Measurements from ENCODE around the gene PACSIN1.

PACSIN1 gene

DNA sequence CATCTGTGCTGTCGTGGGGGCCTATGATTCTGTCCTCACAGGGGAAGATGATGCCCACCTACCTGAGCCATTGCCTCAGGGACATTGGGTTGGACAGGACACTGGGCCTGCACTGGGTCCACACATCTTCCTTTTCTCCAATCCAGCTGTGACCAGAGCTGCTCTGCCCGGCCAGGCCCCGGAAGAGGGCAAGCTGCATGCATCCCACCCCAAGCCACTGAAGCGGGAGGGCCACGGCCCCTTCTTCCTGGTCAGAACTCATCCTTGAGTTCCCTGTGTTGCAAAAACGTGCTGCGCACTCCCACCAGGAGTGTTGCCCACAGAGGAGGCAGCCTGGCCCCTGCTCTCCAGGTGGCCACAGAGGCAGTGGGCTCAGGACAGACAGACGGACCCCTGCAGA lies 52.1 kb downstream of the PACSIN1 start:
- H2BK120ac ChIP-seq (ENCODE audit: low read depth, low read length), result no peak overlapping the region
- no CpG with 5 or more reads among the region's 8 CpGs for WGBS, 2 donors (ENCODE audit: extremely low coverage in 2 of 2, insufficient read length in 2 of 2, insufficient replicate concordance in 1 of 2)
- peaks cover 0 to 51% (median 14%) of the 10 kb centered on the region in 3 experiments for H3K27me3 ChIP-seq (ENCODE audit: control insufficient read depth in 3 of 3, insufficient read depth in 3 of 3, low read depth in 1 of 3, low read length in 3 of 3)
- peaks cover 8 to 22% of the 10 kb centered on the region in 2 donors for H3K4me1 ChIP-seq (ENCODE audit: control insufficient read depth in 2 of 2, insufficient read depth in 1 of 2, low read depth in 1 of 2, low read length in 2 of 2)
- H2AK5ac ChIP-seq (ENCODE audit: low read depth, low read length), result peak overlapping the region; percentile 73
- no peak for DNase-seq (ENCODE audit: low spot score)
- no peak overlapping the region for H3K9ac ChIP-seq (ENCODE audit: low read depth, low read length, poor library complexity)
- peak overlapping the region; percentile 46 for H3K18ac ChIP-seq (ENCODE audit: low read length)
- H3K36me3 ChIP-seq (replicated peaks in 1 of 2; ENCODE audit: control insufficient read depth in 2 of 2, insufficient read depth in 2 of 2, low read length in 2 of 2), result no peaks in the 10 kb centered on the region
- no peaks in the 10 kb centered on the region for H3K79me1 ChIP-seq (ENCODE audit: low read depth, low read length)
- H3K4me2 ChIP-seq (ENCODE audit: insufficient read depth, low read length, poor library complexity, severe bottlenecking), result no peak overlapping the region
- peak overlapping the region; percentile 18 for H2BK12ac ChIP-seq (ENCODE audit: low read length)
- H3K4me3 ChIP-seq (ENCODE audit: low read length in 2 of 2), result no peak overlapping the region
- peak overlapping the region; percentile 8 for H3K4ac ChIP-seq (ENCODE audit: low read length)
- H3K27ac ChIP-seq (replicated peaks; ENCODE audit: low read length), result no peak overlapping the region
- peak overlapping the region; percentile 17 for H2BK5ac ChIP-seq (ENCODE audit: low read length)
- no peak overlapping the region for H4K91ac ChIP-seq (ENCODE audit: low read depth, low read length, poor library complexity)
- H4K8ac ChIP-seq (ENCODE audit: low read depth, low read length), result no peak overlapping the region
- no peak overlapping the region for H3K14ac ChIP-seq (ENCODE audit: low read length)
- no peak overlapping the region for H3K23ac ChIP-seq (ENCODE audit: low read depth, low read length, poor library complexity)
- peak overlapping the region; percentile 52 for H2BK15ac ChIP-seq (ENCODE audit: low read length)
- no peak overlapping the region for H2AFZ ChIP-seq (ENCODE audit: low read length)
- no peaks in the 10 kb centered on the region for H3K9me3 ChIP-seq (replicated peaks in 1 of 2; ENCODE audit: control insufficient read depth in 2 of 2, insufficient read depth in 1 of 2, low read depth in 1 of 2, low read length in 2 of 2)

DNA sequence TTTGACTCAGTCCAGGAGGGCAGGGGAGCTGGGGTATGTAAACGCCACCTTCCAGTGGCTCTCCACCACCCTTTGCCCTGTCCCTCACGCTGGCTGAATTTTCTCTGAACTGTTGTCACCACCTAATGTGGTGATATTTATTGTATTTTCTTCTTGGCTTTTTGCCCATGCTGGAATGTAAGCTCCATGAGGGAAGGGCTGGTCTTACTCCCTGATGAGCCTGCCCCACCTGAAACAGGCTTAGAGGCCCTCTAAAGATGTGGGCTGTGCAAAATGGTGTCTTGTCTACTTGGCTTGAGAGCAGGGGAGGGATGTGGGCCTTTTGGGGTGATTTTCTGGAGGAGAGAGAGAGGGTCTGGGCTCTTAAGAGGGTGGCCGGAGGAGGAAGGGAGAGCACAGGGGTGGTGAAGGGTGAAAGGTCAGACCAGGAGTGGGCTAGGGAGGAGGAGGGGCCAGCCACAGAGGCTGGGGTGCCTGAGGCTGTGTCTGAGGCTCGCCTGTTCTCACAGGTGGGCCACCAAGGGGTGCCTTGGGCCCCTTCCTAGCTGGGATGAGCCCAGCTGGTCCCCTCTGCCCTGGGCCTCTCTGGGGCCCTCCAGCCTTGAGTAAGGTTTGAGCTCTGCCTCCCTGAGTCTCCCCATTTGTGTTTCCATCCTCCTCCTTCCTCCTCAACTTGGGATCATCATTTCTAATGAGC lies 52.9 kb downstream of the PACSIN1 start:
- Histone ChIP-seq H3K4me1 (ENCODE audit: control insufficient read depth in 2 of 2, insufficient read depth in 1 of 2, low read depth in 1 of 2, low read length in 2 of 2) (peaks cover 8 to 16% of the 10 kb centered on the region in 2 donors), H2BK120ac (ENCODE audit: low read depth, low read length) (no peak overlapping the region), H3K9me3 (replicated peaks in 1 of 2; ENCODE audit: control insufficient read depth in 2 of 2, insufficient read depth in 1 of 2, low read depth in 1 of 2, low read length in 2 of 2) (no peaks in the 10 kb centered on the region), H2BK15ac (ENCODE audit: low read length) (no peak overlapping the region), H2BK5ac (ENCODE audit: low read length) (no peak overlapping the region), H3K4ac (ENCODE audit: low read length) (no peak overlapping the region), H3K23ac (ENCODE audit: low read depth, low read length, poor library complexity) (peak overlapping the region; percentile 35), H2AFZ (ENCODE audit: low read length) (no peak overlapping the region), H3K14ac (ENCODE audit: low read length) (no peak overlapping the region), H3K27me3 (ENCODE audit: control insufficient read depth in 3 of 3, insufficient read depth in 3 of 3, low read depth in 1 of 3, low read length in 3 of 3) (peaks cover 0 to 51% (median 14%) of the 10 kb centered on the region in 3 experiments), H3K4me3 (ENCODE audit: low read length in 2 of 2) (no peak overlapping the region), H4K8ac (ENCODE audit: low read depth, low read length) (no peak overlapping the region), H3K79me1 (ENCODE audit: low read depth, low read length) (no peaks in the 10 kb centered on the region), H3K27ac (replicated peaks; ENCODE audit: low read length) (no peak overlapping the region), H2AK5ac (ENCODE audit: low read depth, low read length) (no peak overlapping the region), H3K4me2 (ENCODE audit: insufficient read depth, low read length, poor library complexity, severe bottlenecking) (no peak overlapping the region), H3K9ac (ENCODE audit: low read depth, low read length, poor library complexity) (no peak overlapping the region), H2BK12ac (ENCODE audit: low read length) (no peak overlapping the region), H3K36me3 (replicated peaks in 1 of 2; ENCODE audit: control insufficient read depth in 2 of 2, insufficient read depth in 2 of 2, low read length in 2 of 2) (no peaks in the 10 kb centered on the region), H3K18ac (ENCODE audit: low read length) (peak overlapping the region; percentile 16), H4K91ac (ENCODE audit: low read depth, low read length, poor library complexity) (no peak overlapping the region)
- DNase-seq (ENCODE audit: low spot score), result no peak
- WGBS, 2 donors (ENCODE audit: extremely low coverage in 2 of 2, insufficient read length in 2 of 2, insufficient replicate concordance in 1 of 2), result no CpG with 5 or more reads among the region's 4 CpGs

DNA sequence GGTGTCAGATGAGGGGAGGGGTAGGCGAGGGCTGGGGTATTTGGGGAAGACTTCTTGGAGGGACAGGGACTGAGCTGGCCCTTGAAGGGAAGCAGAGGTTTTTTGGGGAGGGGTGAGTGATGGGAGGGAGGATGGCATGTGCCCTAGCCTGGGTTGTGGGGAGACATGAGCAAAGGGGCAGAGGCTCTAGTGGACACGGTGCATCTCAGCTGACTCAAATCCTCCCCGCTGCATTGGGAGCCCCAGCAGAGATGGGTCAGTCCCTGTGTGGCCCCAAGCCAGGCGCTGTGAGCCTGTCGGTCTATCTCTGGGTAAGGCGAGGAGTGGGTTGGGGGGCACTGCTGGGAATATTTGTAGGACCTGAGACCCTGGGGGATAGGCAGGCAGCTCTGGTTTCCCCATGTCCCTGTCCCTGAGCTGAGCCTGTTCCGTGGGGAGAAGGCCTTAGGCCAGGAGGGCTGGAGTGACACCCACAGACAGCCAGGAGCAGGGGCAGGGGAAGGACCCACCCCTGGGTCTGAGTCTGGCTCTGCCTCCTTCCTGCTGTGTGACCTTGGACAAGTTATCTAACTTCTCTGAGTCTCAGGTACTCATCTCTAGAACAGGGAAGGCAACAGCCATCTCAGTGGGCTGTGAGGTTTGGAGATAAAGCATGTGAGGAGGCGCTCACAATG lies 54.2 kb downstream of the PACSIN1 start:
- Histone ChIP-seq H4K8ac (ENCODE audit: low read depth, low read length) (no peak overlapping the region), H3K9me3 (replicated peaks in 1 of 2; ENCODE audit: control insufficient read depth in 2 of 2, insufficient read depth in 1 of 2, low read depth in 1 of 2, low read length in 2 of 2) (no peaks in the 10 kb centered on the region), H2AFZ (ENCODE audit: low read length) (no peak overlapping the region), H3K4me3 (ENCODE audit: low read length in 2 of 2) (no peak overlapping the region), H3K4ac (ENCODE audit: low read length) (no peak overlapping the region), H3K36me3 (replicated peaks in 1 of 2; ENCODE audit: control insufficient read depth in 2 of 2, insufficient read depth in 2 of 2, low read length in 2 of 2) (no peaks in the 10 kb centered on the region), H3K18ac (ENCODE audit: low read length) (no peak overlapping the region), H3K79me1 (ENCODE audit: low read depth, low read length) (no peaks in the 10 kb centered on the region), H3K27ac (replicated peaks; ENCODE audit: low read length) (no peak overlapping the region), H3K4me2 (ENCODE audit: insufficient read depth, low read length, poor library complexity, severe bottlenecking) (no peak overlapping the region), H2BK120ac (ENCODE audit: low read depth, low read length) (peak overlapping the region; percentile 26), H3K23ac (ENCODE audit: low read depth, low read length, poor library complexity) (no peak overlapping the region), H2BK15ac (ENCODE audit: low read length) (peak overlapping the region; percentile 45), H3K27me3 (ENCODE audit: control insufficient read depth in 3 of 3, insufficient read depth in 3 of 3, low read depth in 1 of 3, low read length in 3 of 3) (peaks cover 0 to 52% (median 5%) of the 10 kb centered on the region in 3 experiments), H2BK12ac (ENCODE audit: low read length) (no peak overlapping the region), H3K14ac (ENCODE audit: low read length) (no peak overlapping the region), H2BK5ac (ENCODE audit: low read length) (peak overlapping the region; percentile 47), H3K4me1 (ENCODE audit: control insufficient read depth in 2 of 2, insufficient read depth in 1 of 2, low read depth in 1 of 2, low read length in 2 of 2) (peaks cover 2 to 5% of the 10 kb centered on the region in 2 donors), H4K91ac (ENCODE audit: low read depth, low read length, poor library complexity) (no peak overlapping the region), H3K9ac (ENCODE audit: low read depth, low read length, poor library complexity) (no peak overlapping the region), H2AK5ac (ENCODE audit: low read depth, low read length) (no peak overlapping the region)
- no peak for DNase-seq (ENCODE audit: low spot score)
- no CpG with 5 or more reads among the region's 8 CpGs for WGBS, 2 donors (ENCODE audit: extremely low coverage in 2 of 2, insufficient read length in 2 of 2, insufficient replicate concordance in 1 of 2)

Data from neuronal stem cell (in vitro differentiated cells).